Vagina (tissue), 2 donors: ENCODE measurements around the gene FBP1.

ENCODE experiments used
- CTCF ChIP-seq, 3 experiments: fragments of 450-650 bp in 2 of 3; fragments of 200-600 bp in 1 of 3; sonication (generic) in 1 of 3; IDR thresholded peaks; one replicate each; pipeline ENCODE4 v1.5.1; 2017 to 2019; ENCODE audit warnings: antibody characterized with exemption in 3 of 3, mild to moderate bottlenecking in 2 of 3, moderate library complexity in 2 of 3
- POLR2A ChIP-seq, 2 donors: fragments of 450-650 bp; IDR thresholded peaks; one replicate each; pipeline ENCODE4 v1.6.1; 2017; ENCODE audit warnings: antibody characterized with exemption in 2 of 2, mild to moderate bottlenecking in 2 of 2, moderate library complexity in 2 of 2

GRCh38 chr9:94639999-94640376, 670 bp upstream of the FBP1 start:
- TF ChIP-seq CTCF (IDR thresholded peaks at IDR 0.05) (no peak), POLR2A (IDR thresholded peaks at IDR 0.05) (no peak)
